HEK293 (cell line): ENCODE results near the gene CSF1.

Experiments used
- CTCF ChIA-PET: fragments of 350-600 bp; formaldehyde crosslinking; extraction: SDS; loops from one replicate; lab custom pipeline; 2021; ENCODE audit warnings: antibody characterized with exemption; lab: Yijun Ruan, JAX
- POLR2A ChIA-PET: fragments of 300-600 bp; formaldehyde crosslinking; extraction: SDS; loops from one replicate; lab custom pipeline; 2020; ENCODE audit warnings: antibody characterized with exemption, inconsistent platforms; lab: Yijun Ruan, JAX
- H3K27ac ChIP-seq: fragments of 200-500 bp; sonication (Bioruptor generic); 2 replicates; pipeline ENCODE4 v1.5.1; 2014; ENCODE audit warnings: low read depth, low read length, control low read depth, inconsistent platforms; ENCODE audit errors: extremely low read depth
- H3K36me3 ChIP-seq, 2 experiments: fragments of 200-500 bp in 1 of 2; sonication (Bioruptor generic) in 1 of 2; 1 replicate in 1 of 2; 2 replicates in 1 of 2; pipeline ENCODE4 v1.5.1; 2014 to 2017; ENCODE audit warnings: inconsistent platforms in 2 of 2, low read length in 2 of 2; ENCODE audit not compliant: control insufficient read depth in 2 of 2, insufficient read depth in 1 of 2
- H3K4me1 ChIP-seq: fragments of 200-500 bp; sonication (Bioruptor generic); 2 replicates; pipeline ENCODE4 v1.5.1; 2014; ENCODE audit warnings: mild to moderate bottlenecking, low read length, inconsistent platforms; ENCODE audit not compliant: control insufficient read depth, insufficient read depth
- H3K4me3 ChIP-seq: 2 replicates; pipeline ENCODE4 v1.5.1; 2011; ENCODE audit warnings: low read depth, mild to moderate bottlenecking, control low read depth, low read length, moderate library complexity
- H3K9me3 ChIP-seq: fragments of 200-500 bp; sonication (Bioruptor generic); 2 replicates; pipeline ENCODE4 v1.5.1; 2014; ENCODE audit warnings: low read depth, low read length, inconsistent platforms; ENCODE audit not compliant: control insufficient read depth, insufficient read depth
- BCL6B ChIP-seq: fragments of 450-650 bp; formaldehyde crosslinking; IDR thresholded peaks from 2 replicates; pipeline ENCODE4 v1.5.1; 2017; ENCODE audit warnings: missing biosample characterization, missing genetic modification characterization
- GLIS2 ChIP-seq: fragments of 450-650 bp; formaldehyde crosslinking; IDR thresholded peaks from 2 replicates; pipeline ENCODE4 v1.5.1; 2016; ENCODE audit warnings: missing biosample characterization, missing genetic modification characterization
- HIC1 ChIP-seq: fragments of 450-650 bp; formaldehyde crosslinking; IDR thresholded peaks from 2 replicates; pipeline ENCODE4 v1.5.1; 2016; ENCODE audit warnings: missing biosample characterization, missing genetic modification characterization
- KLF10 ChIP-seq: fragments of 450-650 bp; IDR thresholded peaks from 2 replicates; pipeline ENCODE4 v1.5.1; 2018; ENCODE audit warnings: missing biosample characterization, mild to moderate bottlenecking, missing genetic modification characterization
- KLF7 ChIP-seq: fragments of 450-650 bp; formaldehyde crosslinking; IDR thresholded peaks from 2 replicates; pipeline ENCODE4 v1.5.1; 2016; ENCODE audit warnings: missing biosample characterization, missing genetic modification characterization, borderline replicate concordance
- PRDM6 ChIP-seq: fragments of 450-650 bp; formaldehyde crosslinking; IDR thresholded peaks from 2 replicates; pipeline ENCODE4 v1.5.1; 2017; ENCODE audit warnings: missing biosample characterization, missing genetic modification characterization
- SP2 ChIP-seq: fragments of 450-650 bp; formaldehyde crosslinking; IDR thresholded peaks from 2 replicates; pipeline ENCODE4 v1.5.1; 2016; ENCODE audit warnings: missing biosample characterization, missing genetic modification characterization
- ZBTB20 ChIP-seq: fragments of 450-650 bp; formaldehyde crosslinking; IDR thresholded peaks from 2 replicates; pipeline ENCODE4 v1.5.1; 2016; ENCODE audit warnings: missing biosample characterization, missing genetic modification characterization
- ZBTB49 ChIP-seq: fragments of 450-650 bp; formaldehyde crosslinking; IDR thresholded peaks from 2 replicates; pipeline ENCODE4 v1.5.1; 2016; ENCODE audit warnings: missing biosample characterization, missing genetic modification characterization, low read depth
- ZFP69B ChIP-seq: fragments of 450-650 bp; formaldehyde crosslinking; IDR thresholded peaks from 2 replicates; pipeline ENCODE4 v1.5.1; 2016; ENCODE audit warnings: missing biosample characterization, missing genetic modification characterization
- ZNF112 ChIP-seq: fragments of 450-650 bp; formaldehyde crosslinking; IDR thresholded peaks from 2 replicates; pipeline ENCODE4 v1.5.0; 2017; ENCODE audit warnings: missing biosample characterization, missing genetic modification characterization
- ZNF114 ChIP-seq: fragments of 450-650 bp; formaldehyde crosslinking; IDR thresholded peaks from 2 replicates; pipeline ENCODE4 v1.5.0; 2017; ENCODE audit warnings: missing biosample characterization, missing genetic modification characterization
- ZNF174 ChIP-seq: fragments of 450-650 bp; formaldehyde crosslinking; IDR thresholded peaks from 2 replicates; pipeline ENCODE4 v1.5.0; 2017; ENCODE audit warnings: missing biosample characterization, mild to moderate bottlenecking, missing genetic modification characterization
- ZNF19 ChIP-seq: fragments of 450-650 bp; formaldehyde crosslinking; IDR thresholded peaks from 2 replicates; pipeline ENCODE4; 2016; ENCODE audit warnings: missing biosample characterization, missing genetic modification characterization, low read depth
- ZNF211 ChIP-seq: fragments of 450-650 bp; formaldehyde crosslinking; IDR thresholded peaks from 2 replicates; pipeline ENCODE4 v1.5.1; 2016; ENCODE audit warnings: low read depth, missing biosample characterization, missing genetic modification characterization
- ZNF398 ChIP-seq: fragments of 450-650 bp; formaldehyde crosslinking; IDR thresholded peaks from 2 replicates; pipeline ENCODE4 v1.5.1; 2017; ENCODE audit warnings: missing biosample characterization, missing genetic modification characterization
- ZNF473 ChIP-seq: fragments of 450-650 bp; formaldehyde crosslinking; IDR thresholded peaks from 2 replicates; pipeline ENCODE4 v1.5.1; 2017; ENCODE audit warnings: missing biosample characterization, missing genetic modification characterization
- ZNF488 ChIP-seq: fragments of 450-650 bp; formaldehyde crosslinking; IDR thresholded peaks from 2 replicates; pipeline ENCODE4 v1.5.1; 2016; ENCODE audit warnings: missing biosample characterization, missing genetic modification characterization
- ZNF501 ChIP-seq: fragments of 450-650 bp; formaldehyde crosslinking; IDR thresholded peaks from 2 replicates; pipeline ENCODE4 v1.5.1; 2016; ENCODE audit warnings: missing biosample characterization, missing genetic modification characterization
- ZNF560 ChIP-seq: fragments of 450-650 bp; formaldehyde crosslinking; IDR thresholded peaks from 2 replicates; pipeline ENCODE4 v1.5.1; 2017; ENCODE audit warnings: missing biosample characterization, missing genetic modification characterization, borderline replicate concordance
- ZNF561 ChIP-seq: fragments of 450-650 bp; IDR thresholded peaks from 2 replicates; pipeline ENCODE4 v1.5.1; 2018; ENCODE audit warnings: missing biosample characterization, missing genetic modification characterization, borderline replicate concordance
- ZNF626 ChIP-seq: fragments of 450-650 bp; sonication (Bioruptor Pico); formaldehyde crosslinking; IDR thresholded peaks from 2 replicates; pipeline ENCODE4 v1.5.1; 2018; ENCODE audit warnings: missing biosample characterization, missing genetic modification characterization, inconsistent platforms
- ZNF645 ChIP-seq: fragments of 450-650 bp; formaldehyde crosslinking; IDR thresholded peaks from 2 replicates; pipeline ENCODE4; 2016; ENCODE audit warnings: missing biosample characterization, missing genetic modification characterization
- ZNF777 ChIP-seq: fragments of 450-650 bp; formaldehyde crosslinking; IDR thresholded peaks from 2 replicates; pipeline ENCODE4 v1.5.1; 2017; ENCODE audit warnings: missing biosample characterization, missing genetic modification characterization, borderline replicate concordance

The CSF1 gene

GRCh38 chr1:109895720-109896504, 14.7 kb upstream of the CSF1 start:
- no peaks in the 10 kb centered on the region for H3K36me3 ChIP-seq
- no peaks in the 10 kb centered on the region for H3K9me3 ChIP-seq
- POLR2A ChIA-PET = no interaction called here
- CTCF ChIA-PET = no interaction called here
- H3K27ac ChIP-seq = no peak overlapping the region
- no peaks in the 10 kb centered on the region for H3K4me1 ChIP-seq
- no peak for TF ChIP-seq ZNF112 (tag by site-specific recombination)
- TF ChIP-seq ZNF777 (tag by site-specific recombination) = no peak
- TF ChIP-seq ZBTB49 (tag by site-specific recombination) = no peak
- no peak for TF ChIP-seq ZNF398
- TF ChIP-seq ZNF561 = no peak
- no peak for TF ChIP-seq ZNF174 (tag by site-specific recombination)
- no peak for TF ChIP-seq ZBTB20
- no peak for TF ChIP-seq ZNF501
- no peak for TF ChIP-seq SP2
- TF ChIP-seq ZNF114 (tag by site-specific recombination) = no peak
- TF ChIP-seq ZNF645 (tag by site-specific recombination) = no peak
- TF ChIP-seq ZNF211 = no peak
- no peak for TF ChIP-seq BCL6B (tag by site-specific recombination)
- no peak overlapping the region for H3K4me3 ChIP-seq

- POLR2A ChIA-PET = interaction anchor here (1.1 kb wide), 1 partner anchor 15 kb away, joined by 3 read pairs; no protein-coding TSS in a partner anchor
- H3K27ac ChIP-seq = no peak overlapping the region
- no peaks in the 10 kb centered on the region for H3K4me1 ChIP-seq
- CTCF ChIA-PET = no interaction called here
- no peak overlapping the region for H3K4me3 ChIP-seq
- TF ChIP-seq ZNF488 (no peak), KLF10 (tag by site-specific recombination) (no peak), ZNF473 (tag by site-specific recombination) (no peak), ZNF19 (tag by site-specific recombination) (no peak), ZBTB20 (no peak), HIC1 (tag by site-specific recombination) (no peak), ZNF560 (tag by site-specific recombination) (no peak), GLIS2 (tag by site-specific recombination) (no peak), ZNF626 (tag by site-specific recombination) (no peak), PRDM6 (no peak), ZFP69B (tag by site-specific recombination) (no peak), KLF7 (tag by site-specific recombination) (no peak)
- no peaks in the 10 kb centered on the region for H3K9me3 ChIP-seq
- no peaks in the 10 kb centered on the region for H3K36me3 ChIP-seq
These were observed 14.0 kb upstream of the CSF1 start for GRCh38 chr1:109896681-109897080.
